Astrocyte (in vitro differentiated cells and primary cell): ENCODE measurements around the gene LIPN.

ENCODE experiments used
- EZH2 ChIP-seq: IDR thresholded peaks from 2 replicates; pipeline ENCODE4 v1.6.1; 2012; ENCODE audit warnings: mild to moderate bottlenecking, low read length, inconsistent platforms; ENCODE audit not compliant: insufficient read depth
- TF ChIP-seq, protein P1 (sequence below): IDR thresholded peaks from 2 replicates; pipeline ENCODE4 v1.5.1; 2011; ENCODE audit warnings: low read depth, mild to moderate bottlenecking, inconsistent platforms, low read length, moderate library complexity; ENCODE audit not compliant: insufficient read depth

- TF ChIP-seq, protein P1, sequence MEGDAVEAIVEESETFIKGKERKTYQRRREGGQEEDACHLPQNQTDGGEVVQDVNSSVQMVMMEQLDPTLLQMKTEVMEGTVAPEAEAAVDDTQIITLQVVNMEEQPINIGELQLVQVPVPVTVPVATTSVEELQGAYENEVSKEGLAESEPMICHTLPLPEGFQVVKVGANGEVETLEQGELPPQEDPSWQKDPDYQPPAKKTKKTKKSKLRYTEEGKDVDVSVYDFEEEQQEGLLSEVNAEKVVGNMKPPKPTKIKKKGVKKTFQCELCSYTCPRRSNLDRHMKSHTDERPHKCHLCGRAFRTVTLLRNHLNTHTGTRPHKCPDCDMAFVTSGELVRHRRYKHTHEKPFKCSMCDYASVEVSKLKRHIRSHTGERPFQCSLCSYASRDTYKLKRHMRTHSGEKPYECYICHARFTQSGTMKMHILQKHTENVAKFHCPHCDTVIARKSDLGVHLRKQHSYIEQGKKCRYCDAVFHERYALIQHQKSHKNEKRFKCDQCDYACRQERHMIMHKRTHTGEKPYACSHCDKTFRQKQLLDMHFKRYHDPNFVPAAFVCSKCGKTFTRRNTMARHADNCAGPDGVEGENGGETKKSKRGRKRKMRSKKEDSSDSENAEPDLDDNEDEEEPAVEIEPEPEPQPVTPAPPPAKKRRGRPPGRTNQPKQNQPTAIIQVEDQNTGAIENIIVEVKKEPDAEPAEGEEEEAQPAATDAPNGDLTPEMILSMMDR = no peak
- TF ChIP-seq EZH2 = no peak
Observed at GRCh38 chr10:88744002-88744401, 15.8 kb upstream of the LIPN start.
